K562 (cell line): Measurements from ENCODE around the gene DRAXIN. TPM values are rescaled to one million over a fixed set of nuclear protein-coding genes. Genes with fewer than 3 reads are reported as not detected.

ENCODE experiments used
- CBFB ChIP-seq: sonication (generic); formaldehyde crosslinking; IDR thresholded peaks from 2 replicates; pipeline ENCODE4 v1.4.0; 2020; ENCODE audit warnings: mild to moderate bottlenecking, missing genetic modification reagents
- GTF3C2 ChIP-seq: IDR thresholded peaks from 3 replicates; pipeline ENCODE4 v1.6.1; 2011; ENCODE audit warnings: borderline replicate concordance, mild to moderate bottlenecking, moderate library complexity; ENCODE audit not compliant: insufficient read length; ENCODE audit errors: extremely low read depth
- HDAC2 ChIP-seq: fragments of 450-650 bp; IDR thresholded peaks from 2 replicates; pipeline ENCODE4 v1.6.1; 2016; ENCODE audit warnings: mild to moderate bottlenecking
- HDAC6 ChIP-seq: IDR thresholded peaks from 2 replicates; pipeline ENCODE4 v1.6.1; 2012; ENCODE audit warnings: low read depth, mild to moderate bottlenecking, control low read depth, inconsistent platforms, low read length, moderate library complexity
- MAFG ChIP-seq: fragments of 450-650 bp; conservative IDR thresholded peaks from 2 replicates; pipeline ENCODE4 v1.6.1; 2016; ENCODE audit warnings: missing genetic modification characterization, missing compliant biosample characterization
- PHB ChIP-seq: fragments of 250-450 bp; sonication (Bioruptor Pico); IDR thresholded peaks from 2 replicates; pipeline ENCODE4 v1.5.0; 2021
- RBM15 ChIP-seq: fragments of 200-400 bp; formaldehyde crosslinking; IDR thresholded peaks from 2 replicates; pipeline ENCODE4 v1.6.1; 2018; ENCODE audit warnings: mild to moderate bottlenecking, low read length, moderate library complexity; ENCODE audit not compliant: insufficient read depth
- SOX6 ChIP-seq: fragments of 450-650 bp; IDR thresholded peaks from 2 replicates; pipeline ENCODE4 v1.6.1; 2014; ENCODE audit warnings: mild to moderate bottlenecking
- SRSF1 ChIP-seq: fragments of 200-400 bp; formaldehyde crosslinking; IDR thresholded peaks from 2 replicates; pipeline ENCODE4 v1.6.1; 2017; ENCODE audit warnings: mild to moderate bottlenecking, low read depth, low read length, moderate library complexity
- ZBTB49 ChIP-seq: sonication (generic); formaldehyde crosslinking; IDR thresholded peaks from 2 replicates; pipeline ENCODE4 v1.8.0; 2022; ENCODE audit warnings: missing genetic modification reagents, mild to moderate bottlenecking, borderline replicate concordance
- polyA plus RNA-seq, 8 experiments: library from polyadenylated mRNA; depleted of rRNA in 4 of 8; stranded (reverse) in 5 of 8; unstranded in 3 of 8; fragments of >200 nt; fragmentation: Nextera tagmentation in 2 of 8; fragmentation: Illumina TruSeq in 1 of 8; extraction: Ambion mirVana in 2 of 8; extraction: Trizol in 1 of 8; gene quantifications; 2 replicates each; pipeline versions ENCODE4 v1.2.1 to v1.2.3, GENCODE V29; 2011 to 2014; ENCODE audit warnings: inconsistent platforms in 1 of 8, missing spikeins in 1 of 8
- total RNA-seq, 7 experiments: library from RNA; depleted of rRNA in 6 of 7; stranded (reverse); fragments of >200 nt in 6 of 7; fragmentation: Illumina TruSeq in 2 of 7; extraction: Trizol in 2 of 7; gene quantifications; 2 replicates each; pipeline versions ENCODE4 v1.2.1 to v1.2.3, GENCODE V29; 2011 to 2021; ENCODE audit warnings: low replicate concordance in 1 of 7
- TF ChIP-seq, protein P1 (sequence below): sonication (generic); formaldehyde crosslinking; IDR thresholded peaks from 2 replicates; pipeline ENCODE4 v1.8.0; 2022; ENCODE audit warnings: missing genetic modification reagents, mild to moderate bottlenecking, borderline replicate concordance
- TF ChIP-seq, protein P2 (sequence below): sonication (generic); formaldehyde crosslinking; IDR thresholded peaks from 2 replicates; pipeline ENCODE4 v1.8.1; 2023; ENCODE audit warnings: mild to moderate bottlenecking, missing genetic modification reagents
- TF ChIP-seq, protein P3 (sequence below): sonication (generic); formaldehyde crosslinking; IDR thresholded peaks from 2 replicates; pipeline ENCODE4 v1.9.0; 2022; ENCODE audit warnings: mild to moderate bottlenecking, missing genetic modification reagents
- TF ChIP-seq, protein P4 (sequence below): fragments of 450-650 bp; IDR thresholded peaks from 2 replicates; pipeline ENCODE4 v1.7.0; 2016; ENCODE audit warnings: borderline replicate concordance

DRAXIN gene
- total and polyA plus RNA-seq, 9 of the 15 experiments (the other 6 are each of a cell fraction or from before 2014, with no cell fraction given): 0.01 to 0.04 (median 0.01) TPM; not detected in 6

- no peak for TF ChIP-seq ZBTB49 (CRISPR knock-in tag)
- TF ChIP-seq, protein P1, sequence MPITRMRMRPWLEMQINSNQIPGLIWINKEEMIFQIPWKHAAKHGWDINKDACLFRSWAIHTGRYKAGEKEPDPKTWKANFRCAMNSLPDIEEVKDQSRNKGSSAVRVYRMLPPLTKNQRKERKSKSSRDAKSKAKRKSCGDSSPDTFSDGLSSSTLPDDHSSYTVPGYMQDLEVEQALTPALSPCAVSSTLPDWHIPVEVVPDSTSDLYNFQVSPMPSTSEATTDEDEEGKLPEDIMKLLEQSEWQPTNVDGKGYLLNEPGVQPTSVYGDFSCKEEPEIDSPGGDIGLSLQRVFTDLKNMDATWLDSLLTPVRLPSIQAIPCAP: no peak
- TF ChIP-seq, protein P2, sequence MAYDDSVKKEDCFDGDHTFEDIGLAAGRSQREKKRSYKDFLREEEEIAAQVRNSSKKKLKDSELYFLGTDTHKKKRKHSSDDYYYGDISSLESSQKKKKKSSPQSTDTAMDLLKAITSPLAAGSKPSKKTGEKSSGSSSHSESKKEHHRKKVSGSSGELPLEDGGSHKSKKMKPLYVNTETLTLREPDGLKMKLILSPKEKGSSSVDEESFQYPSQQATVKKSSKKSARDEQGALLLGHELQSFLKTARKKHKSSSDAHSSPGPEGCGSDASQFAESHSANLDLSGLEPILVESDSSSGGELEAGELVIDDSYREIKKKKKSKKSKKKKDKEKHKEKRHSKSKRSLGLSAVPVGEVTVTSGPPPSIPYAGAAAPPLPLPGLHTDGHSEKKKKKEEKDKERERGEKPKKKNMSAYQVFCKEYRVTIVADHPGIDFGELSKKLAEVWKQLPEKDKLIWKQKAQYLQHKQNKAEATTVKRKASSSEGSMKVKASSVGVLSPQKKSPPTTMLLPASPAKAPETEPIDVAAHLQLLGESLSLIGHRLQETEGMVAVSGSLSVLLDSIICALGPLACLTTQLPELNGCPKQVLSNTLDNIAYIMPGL (CRISPR knock-in tag): no peak
- no peak for TF ChIP-seq SOX6
- TF ChIP-seq, protein P3, sequence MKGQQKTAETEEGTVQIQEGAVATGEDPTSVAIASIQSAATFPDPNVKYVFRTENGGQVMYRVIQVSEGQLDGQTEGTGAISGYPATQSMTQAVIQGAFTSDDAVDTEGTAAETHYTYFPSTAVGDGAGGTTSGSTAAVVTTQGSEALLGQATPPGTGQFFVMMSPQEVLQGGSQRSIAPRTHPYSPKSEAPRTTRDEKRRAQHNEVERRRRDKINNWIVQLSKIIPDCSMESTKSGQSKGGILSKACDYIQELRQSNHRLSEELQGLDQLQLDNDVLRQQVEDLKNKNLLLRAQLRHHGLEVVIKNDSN: peak; percentile 64
- no peak for TF ChIP-seq MAFG
- TF ChIP-seq HDAC6: no peak
- no peak for TF ChIP-seq SRSF1
- TF ChIP-seq RBM15: no peak
- no peak for TF ChIP-seq CBFB
- TF ChIP-seq, protein P4, sequence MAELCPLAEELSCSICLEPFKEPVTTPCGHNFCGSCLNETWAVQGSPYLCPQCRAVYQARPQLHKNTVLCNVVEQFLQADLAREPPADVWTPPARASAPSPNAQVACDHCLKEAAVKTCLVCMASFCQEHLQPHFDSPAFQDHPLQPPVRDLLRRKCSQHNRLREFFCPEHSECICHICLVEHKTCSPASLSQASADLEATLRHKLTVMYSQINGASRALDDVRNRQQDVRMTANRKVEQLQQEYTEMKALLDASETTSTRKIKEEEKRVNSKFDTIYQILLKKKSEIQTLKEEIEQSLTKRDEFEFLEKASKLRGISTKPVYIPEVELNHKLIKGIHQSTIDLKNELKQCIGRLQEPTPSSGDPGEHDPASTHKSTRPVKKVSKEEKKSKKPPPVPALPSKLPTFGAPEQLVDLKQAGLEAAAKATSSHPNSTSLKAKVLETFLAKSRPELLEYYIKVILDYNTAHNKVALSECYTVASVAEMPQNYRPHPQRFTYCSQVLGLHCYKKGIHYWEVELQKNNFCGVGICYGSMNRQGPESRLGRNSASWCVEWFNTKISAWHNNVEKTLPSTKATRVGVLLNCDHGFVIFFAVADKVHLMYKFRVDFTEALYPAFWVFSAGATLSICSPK: no peak
- no peak for TF ChIP-seq PHB (CRISPR knock-in tag)
- TF ChIP-seq GTF3C2: no peak
- TF ChIP-seq HDAC2: 0 out of 2 replicates have a peak, but pooled peaks have one; percentile 11
These were observed 38.3 kb downstream of the DRAXIN start (continued) for GRCh38 chr1:11729498-11730428.
